HG03025 (cell line): ENCODE data around the gene PNRC1.
"Not testable (repeated sequence)": the region's sequence is repeated elsewhere in the genome, so short reads cannot be mapped to it uniquely, and the experiment has no call there.

Experiments used
- ATAC-seq: cut with Tn5 transposase; IDR thresholded peaks from one replicate; pipeline ENCODE4 v1.9.1; 2021; ENCODE audit warnings: mild to moderate bottlenecking, moderate library complexity; ENCODE audit not compliant: unreplicated experiment, low FRiP score

PNRC1 gene

GRCh38 chr6:89087881-89088280, 7.3 kb downstream of the PNRC1 start:
- no peak for ATAC-seq

GRCh38 chr6:89098461-89098860, 17.9 kb downstream of the PNRC1 start:
- ATAC-seq, result no peak

- ATAC-seq, result no peak
Observed at GRCh38 chr6:89100114-89100513, 19.6 kb downstream of the PNRC1 start.

- ATAC-seq, result no peak
Observed at GRCh38 chr6:89110284-89110683, 29.7 kb downstream of the PNRC1 start.

GRCh38 chr6:89111933-89112332, 31.4 kb downstream of the PNRC1 start:
- ATAC-seq, result no peak

DNA sequence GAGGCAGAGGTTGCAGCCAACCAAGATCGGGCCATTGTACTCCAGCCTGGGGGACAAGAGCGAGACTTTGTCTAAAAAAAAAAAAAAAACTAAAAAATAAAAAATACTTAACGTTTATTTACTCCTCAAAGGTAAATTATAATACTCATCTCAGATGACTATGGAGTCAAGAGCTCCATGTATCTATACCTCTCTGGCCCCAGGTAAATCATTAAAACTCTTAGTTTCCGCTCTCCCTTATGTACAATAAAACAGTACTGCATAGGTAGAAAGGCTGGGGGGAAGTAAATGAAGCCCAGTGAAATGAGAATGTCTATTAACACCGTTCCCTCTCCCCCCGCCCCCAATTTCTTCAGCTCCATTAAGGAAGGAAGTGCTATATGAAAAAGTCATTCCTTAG, 36.2 kb downstream of the PNRC1 start:
- no peak for ATAC-seq

GRCh38 chr6:89117211-89118108, 36.9 kb downstream of the PNRC1 start, which contains the start of gene SRSF12:
Gene SRSF12 (minus strand): TSS chr6:89118071. CDS start chr6:89117887, 184 bp downstream.
- no peak for ATAC-seq

- ATAC-seq, result no peak
Observed at GRCh38 chr6:89118931-89119330, 38.4 kb downstream of the PNRC1 start.

- no peak for ATAC-seq
Observed at GRCh38 chr6:89120371-89120770, 39.8 kb downstream of the PNRC1 start.

- ATAC-seq, result no peak
Observed at GRCh38 chr6:89121934-89122333, 41.4 kb downstream of the PNRC1 start.

DNA sequence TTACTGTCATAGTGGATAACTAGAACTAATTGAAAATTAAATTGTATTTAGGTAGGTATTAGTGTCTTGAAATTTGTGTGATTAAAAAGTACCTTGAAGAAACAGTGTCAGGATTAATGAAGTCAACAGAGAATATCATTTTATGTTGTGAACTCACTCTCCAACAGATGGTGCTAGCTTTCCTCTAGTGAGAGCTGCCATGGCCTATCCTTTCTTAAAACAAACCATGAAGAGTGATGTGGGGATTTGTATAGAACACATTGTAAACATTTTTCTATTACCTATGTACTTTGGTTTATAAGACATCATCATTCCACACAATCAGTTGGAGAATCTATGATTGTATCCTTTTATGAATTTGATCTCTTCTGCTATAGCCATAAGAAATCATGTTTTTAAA, 42.1 kb downstream of the PNRC1 start:
- no peak for ATAC-seq

DNA sequence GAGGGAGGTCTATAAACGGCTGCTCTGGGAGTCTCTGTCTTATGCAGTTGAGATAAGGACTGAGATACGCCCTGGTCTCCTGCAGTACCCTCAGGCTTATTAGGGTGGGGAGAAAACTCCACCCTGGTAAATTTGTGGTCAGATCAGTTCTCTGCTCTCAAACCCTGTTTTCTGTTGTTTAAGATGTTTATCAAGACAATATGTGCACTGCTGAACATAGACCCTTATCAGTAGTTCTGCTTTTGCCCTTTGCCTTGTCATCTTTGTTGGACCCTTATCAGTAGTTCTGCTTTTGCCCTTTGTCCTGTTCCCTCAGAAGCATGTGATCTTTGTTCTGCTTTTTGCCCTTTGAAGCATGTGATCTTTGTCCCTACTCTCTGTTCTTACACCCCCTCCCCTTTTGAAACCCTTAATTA, 47.7 kb downstream of the PNRC1 start:
- ATAC-seq, result not testable (repeated sequence)

GRCh38 chr6:89131599-89131998, 51.0 kb downstream of the PNRC1 start:
- ATAC-seq, result no peak

DNA sequence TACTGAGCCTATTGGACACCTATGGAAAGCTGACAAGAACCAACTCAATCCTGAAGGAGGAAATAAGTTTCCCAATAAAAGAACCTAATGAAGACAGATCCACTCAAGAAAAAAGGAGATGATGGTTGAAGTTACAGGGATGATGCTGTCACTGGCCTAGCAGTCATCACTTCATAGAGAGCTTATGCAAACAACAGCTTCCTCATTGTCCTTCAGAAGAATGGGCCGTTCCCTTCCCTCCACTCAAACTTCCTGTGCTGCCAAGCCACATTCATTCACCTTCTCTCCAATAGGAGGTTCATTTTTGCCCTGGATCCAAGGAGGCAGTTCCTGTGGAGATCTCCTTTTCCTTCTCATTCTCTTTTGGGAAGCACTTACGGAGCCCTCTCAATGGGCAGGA, 51.5 kb downstream of the PNRC1 start:
- ATAC-seq, result no peak

GRCh38 chr6:89133981-89134380, 53.4 kb downstream of the PNRC1 start:
- no peak for ATAC-seq

- ATAC-seq, result no peak
Observed at GRCh38 chr6:89134723-89135122, 54.2 kb downstream of the PNRC1 start.
